ENCODE results near the gene PODXL2.

The PODXL2 gene

DNA sequence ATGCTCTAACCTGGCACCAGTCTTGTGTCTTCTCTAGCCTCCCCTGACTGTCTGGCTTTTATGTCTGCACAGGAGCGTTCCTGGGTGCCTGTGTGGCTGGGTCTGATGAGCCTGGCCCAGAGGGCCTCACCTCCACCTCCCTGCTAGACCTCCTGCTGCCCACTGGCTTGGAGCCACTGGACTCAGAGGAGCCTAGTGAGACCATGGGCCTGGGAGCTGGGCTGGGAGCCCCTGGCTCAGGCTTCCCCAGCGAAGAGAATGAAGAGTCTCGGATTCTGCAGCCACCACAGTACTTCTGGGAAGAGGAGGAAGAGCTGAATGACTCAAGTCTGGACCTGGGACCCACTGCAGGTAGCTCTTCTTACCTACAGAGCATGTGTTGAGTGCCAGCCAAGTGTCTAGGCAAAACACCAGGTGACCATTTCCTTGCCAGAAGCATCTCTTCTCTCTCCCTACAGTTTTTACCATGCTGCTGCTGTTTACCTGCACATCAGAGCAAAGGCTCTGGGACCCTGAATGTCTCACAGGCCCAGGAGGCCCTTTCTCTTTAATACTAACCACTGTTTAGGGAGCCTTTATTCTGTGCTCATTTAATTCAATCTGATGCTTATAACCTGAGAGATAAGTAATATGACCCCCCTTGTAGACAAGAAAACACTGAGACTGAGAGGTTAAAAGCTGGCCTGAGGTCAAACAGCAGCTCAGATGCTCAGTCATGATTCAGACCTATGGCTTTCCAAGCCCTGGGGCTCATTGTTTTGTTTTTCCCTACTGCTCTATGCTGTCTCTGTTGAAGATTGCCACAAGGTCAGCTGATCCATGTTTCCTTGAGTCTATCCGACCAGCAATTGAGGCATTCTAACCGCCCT lies 10.4 kb downstream of the PODXL2 start:
- no peak for TF ChIP-seq CTCF (IDR thresholded peaks at IDR 0.05; ENCODE audit: low read depth, low read length, missing control alignments)
- Histone ChIP-seq H3K4me3 (ENCODE audit: low read depth, low read length) (no peak overlapping the region), H3K27ac (no peak overlapping the region), H3K27me3 (replicated peaks) (no peaks in the 10 kb centered on the region), H3K36me3 (replicated peaks) (no peaks in the 10 kb centered on the region)
- DNase-seq, result peak; percentile 55
- in situ Hi-C loops (cut with HindIII; ENCODE audit: low pct_ligation_motif_present, low sequenced_read_pairs), result no loop called here

DNA sequence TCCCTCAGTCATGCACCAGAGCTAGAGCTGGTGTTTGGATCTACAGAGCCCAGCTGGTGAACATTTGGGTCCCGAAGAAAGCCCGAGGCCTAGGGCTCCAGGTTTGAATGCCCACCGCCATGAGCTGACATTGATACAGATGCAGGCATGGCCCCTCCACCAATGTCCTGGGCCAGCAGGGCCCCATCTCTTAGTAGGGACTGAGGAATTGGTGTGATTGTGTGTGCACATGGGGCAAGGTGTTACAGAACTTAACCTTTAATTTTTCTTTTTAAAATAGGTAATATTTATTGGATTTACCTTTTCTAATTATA lies 11.0 kb downstream of the PODXL2 start:
- Histone ChIP-seq H3K27me3 (replicated peaks) (no peaks in the 10 kb centered on the region), H3K36me3 (replicated peaks) (no peaks in the 10 kb centered on the region), H3K27ac (no peak overlapping the region), H3K4me3 (ENCODE audit: low read depth, low read length) (no peak overlapping the region)
- no peak for DNase-seq
- in situ Hi-C loops (cut with HindIII; ENCODE audit: low pct_ligation_motif_present, low sequenced_read_pairs), result no loop called here
- no peak for TF ChIP-seq CTCF (IDR thresholded peaks at IDR 0.05; ENCODE audit: low read depth, low read length, missing control alignments)

DNA sequence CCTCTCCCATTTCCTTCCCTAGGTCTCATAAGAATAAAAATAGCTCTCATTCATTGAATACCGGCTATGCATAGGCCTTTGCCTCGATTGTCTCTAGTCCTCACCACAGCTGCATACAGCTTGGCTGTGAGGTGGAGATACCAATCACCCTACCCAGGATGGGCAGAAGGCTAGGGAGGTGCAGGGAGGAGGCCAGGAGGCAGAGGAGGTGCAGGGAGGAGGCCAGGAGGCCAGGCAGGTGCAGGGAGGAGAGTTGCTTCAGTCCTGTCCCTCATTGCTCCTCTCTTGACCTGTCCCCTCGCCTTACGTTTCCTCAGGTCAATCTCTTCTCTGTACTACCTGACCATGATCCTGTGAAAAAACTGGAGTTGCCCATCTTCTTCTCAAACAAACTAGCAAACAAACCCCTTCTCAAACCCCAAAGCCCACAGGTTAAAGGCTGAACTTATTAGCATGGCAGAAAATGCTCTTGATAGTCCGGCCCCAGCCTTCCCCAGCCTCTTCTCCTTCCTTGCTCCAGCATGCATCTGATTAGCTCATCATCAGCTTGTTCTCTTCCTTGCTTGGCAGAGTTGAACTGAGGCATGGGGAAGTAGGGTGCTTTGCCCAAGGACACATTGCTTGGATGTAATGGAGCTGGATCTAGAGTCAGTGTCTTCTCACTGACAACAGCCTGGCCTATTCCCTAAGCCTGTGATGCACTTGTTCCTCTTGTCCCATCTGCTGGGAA lies 15.8 kb downstream of the PODXL2 start:
- no peak overlapping the region for H3K27ac ChIP-seq
- no peak for DNase-seq
- no peak for TF ChIP-seq CTCF (IDR thresholded peaks at IDR 0.05; ENCODE audit: low read depth, low read length, missing control alignments)
- H3K36me3 ChIP-seq (replicated peaks), result no peaks in the 10 kb centered on the region
- H3K27me3 ChIP-seq (replicated peaks), result no peaks in the 10 kb centered on the region
- in situ Hi-C loops (cut with HindIII; ENCODE audit: low pct_ligation_motif_present, low sequenced_read_pairs), result no loop called here
- H3K4me3 ChIP-seq (ENCODE audit: low read depth, low read length), result no peak overlapping the region

DNA sequence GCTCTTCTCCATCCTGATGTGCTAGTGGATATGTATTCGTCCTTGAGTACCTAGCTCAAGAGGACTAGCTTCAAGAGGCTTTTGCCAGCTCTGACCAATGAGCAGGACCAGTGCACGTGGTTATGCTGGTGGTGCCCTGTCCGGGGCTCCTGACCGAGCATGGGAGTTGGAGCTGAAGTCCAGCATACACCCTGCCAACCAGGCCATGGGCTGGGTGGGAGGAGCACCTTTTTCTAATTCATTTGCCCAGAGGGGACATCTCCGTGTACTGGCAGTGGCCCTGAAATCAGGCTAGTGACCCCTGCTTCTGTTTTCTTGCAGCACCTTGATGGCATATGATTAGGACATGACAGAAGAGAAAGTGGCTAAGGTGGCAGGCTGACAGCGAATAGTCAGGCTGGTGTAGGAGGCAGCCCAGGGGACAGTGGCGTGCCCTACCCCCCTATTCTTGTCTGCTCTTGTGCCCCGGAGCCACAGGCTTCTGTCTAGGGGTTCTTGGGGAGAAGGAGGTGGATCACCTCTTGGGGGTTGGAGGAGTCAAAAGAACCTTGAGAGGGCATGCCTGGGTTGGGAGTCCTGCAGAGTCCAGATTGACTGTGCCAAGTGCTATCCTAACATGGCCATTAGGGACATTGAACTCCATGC lies 16.5 kb downstream of the PODXL2 start:
- no peaks in the 10 kb centered on the region for H3K36me3 ChIP-seq (replicated peaks)
- no peak overlapping the region for H3K27ac ChIP-seq
- in situ Hi-C loops (cut with HindIII; ENCODE audit: low pct_ligation_motif_present, low sequenced_read_pairs), result no loop called here
- DNase-seq, result no peak
- H3K27me3 ChIP-seq (replicated peaks), result no peaks in the 10 kb centered on the region
- no peak overlapping the region for H3K4me3 ChIP-seq (ENCODE audit: low read depth, low read length)
- no peak for TF ChIP-seq CTCF (IDR thresholded peaks at IDR 0.05; ENCODE audit: low read depth, low read length, missing control alignments)

DNA sequence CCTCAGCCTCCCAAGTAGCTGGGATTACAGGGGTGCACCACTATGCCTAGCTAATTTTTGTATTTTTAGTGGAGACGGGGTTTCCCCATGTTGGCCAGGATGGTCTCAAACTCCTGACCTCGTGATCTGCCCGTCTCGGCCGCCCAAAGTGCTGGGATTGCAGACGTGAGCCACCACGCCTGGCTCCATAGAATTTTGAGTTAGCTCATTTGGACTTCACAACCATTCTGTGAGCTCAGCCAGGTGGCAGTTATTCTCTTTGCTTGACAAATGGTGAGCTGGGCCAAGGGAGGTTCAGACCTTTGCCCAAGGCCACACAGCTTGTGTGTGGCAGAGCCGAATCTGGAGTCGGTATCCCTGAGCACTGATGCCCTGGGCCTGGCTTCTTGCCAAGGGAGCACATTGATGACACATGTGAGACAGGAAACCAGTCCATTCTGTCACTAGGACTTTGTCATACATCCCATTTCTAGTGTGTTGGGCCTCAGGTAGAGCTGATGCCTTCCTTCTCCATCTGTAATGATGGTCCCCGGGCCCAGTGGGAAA lies 17.6 kb downstream of the PODXL2 start:
- in situ Hi-C loops (cut with HindIII; ENCODE audit: low pct_ligation_motif_present, low sequenced_read_pairs), result no loop called here
- DNase-seq, result no peak
- TF ChIP-seq CTCF (IDR thresholded peaks at IDR 0.05; ENCODE audit: low read depth, low read length, missing control alignments), result no peak
- H3K27me3 ChIP-seq (replicated peaks), result no peaks in the 10 kb centered on the region
- H3K4me3 ChIP-seq (ENCODE audit: low read depth, low read length), result no peak overlapping the region
- H3K27ac ChIP-seq, result no peak overlapping the region
- H3K36me3 ChIP-seq (replicated peaks), result no peaks in the 10 kb centered on the region
